ENCODE data around the gene ZXDB.
"Not testable (repeated sequence)": the region's sequence is repeated elsewhere in the genome, so short reads cannot be mapped to it uniquely, and the experiment has no call there.

Gene ZXDB

GRCh38 chrX:57591284-57592159, at the start of gene ZXDB:
Gene ZXDB (plus strand): TSS chrX:57592011. CDS start chrX:57592049, 38 bp downstream.
- in situ Hi-C loops (cut with MboI; ENCODE audit: low pct_unique_long_range_greater_than_20kb, low sequenced_read_pairs): loop anchor here (25.0 kb wide), 2 partner anchors 321 to 479 kb away; partner anchors contain the start of genes SPIN2B and ZXDA

GRCh38 chrX:57565198-57565597, 26.6 kb upstream of the ZXDB start:
- in situ Hi-C loops (cut with MboI; ENCODE audit: low pct_unique_long_range_greater_than_20kb, low sequenced_read_pairs): no loop called here

More at GRCh38 chrX:57591284-57592159, at the start of gene ZXDB:
- DNase-seq: peak; percentile 53

DNA sequence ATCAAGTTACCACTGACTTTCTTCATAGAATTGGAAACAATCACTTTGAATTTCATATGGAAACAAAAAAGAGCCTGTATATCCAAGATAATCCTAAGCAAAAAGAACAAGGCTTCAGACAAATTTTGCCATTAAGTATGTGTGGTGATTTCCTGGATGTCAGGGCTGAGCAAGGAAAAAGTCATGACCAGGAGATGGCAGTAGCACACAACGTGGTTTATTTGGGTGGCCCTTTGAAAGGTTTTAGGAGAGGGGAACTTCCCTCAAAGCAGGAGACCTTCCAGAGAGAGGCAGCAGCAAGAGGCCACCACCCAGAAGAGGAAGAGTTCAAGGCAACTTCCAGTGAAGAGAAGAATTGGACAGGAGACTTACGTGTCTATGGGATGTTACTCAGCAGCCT, 18.1 kb upstream of the ZXDB start:
- DNase-seq: peak; percentile 79
- in situ Hi-C loops (cut with MboI; ENCODE audit: low pct_unique_long_range_greater_than_20kb, low sequenced_read_pairs): no loop called here

More at GRCh38 chrX:57565198-57565597, 26.6 kb upstream of the ZXDB start:
- DNase-seq: no peak

DNA sequence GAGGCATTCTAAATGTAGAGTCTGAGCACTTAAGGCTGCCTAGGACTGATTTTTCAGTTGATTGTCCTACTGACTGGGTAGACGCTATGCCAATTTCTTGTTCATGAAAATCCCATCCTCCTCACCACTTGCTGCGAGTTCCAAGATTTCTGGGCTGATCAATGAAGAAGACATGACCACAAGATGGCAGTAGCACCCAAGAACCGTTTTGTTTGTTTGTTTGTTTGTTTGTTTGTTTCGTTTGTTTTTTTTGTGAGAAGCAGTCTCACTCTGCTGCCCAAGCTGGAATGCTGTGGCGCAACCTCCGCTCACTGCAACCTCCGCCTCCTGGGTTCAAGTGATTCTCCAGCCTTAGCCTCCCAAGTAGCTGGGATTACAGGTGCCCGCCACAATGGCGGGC, 8.9 kb upstream of the ZXDB start:
- in situ Hi-C loops (cut with MboI; ENCODE audit: low pct_unique_long_range_greater_than_20kb, low sequenced_read_pairs): loop anchor here (25.0 kb wide), 2 partner anchors 329 to 471 kb away; partner anchors contain the start of genes SPIN2B and ZXDA
- not testable (repeated sequence) for DNase-seq

- no peak for DNase-seq
- in situ Hi-C loops (cut with MboI; ENCODE audit: low pct_unique_long_range_greater_than_20kb, low sequenced_read_pairs): loop anchor here (25.0 kb wide), 2 partner anchors 329 to 471 kb away; partner anchors contain the start of genes SPIN2B and ZXDA
Observed at GRCh38 chrX:57583477-57583876, 8.3 kb upstream of the ZXDB start.

DNA sequence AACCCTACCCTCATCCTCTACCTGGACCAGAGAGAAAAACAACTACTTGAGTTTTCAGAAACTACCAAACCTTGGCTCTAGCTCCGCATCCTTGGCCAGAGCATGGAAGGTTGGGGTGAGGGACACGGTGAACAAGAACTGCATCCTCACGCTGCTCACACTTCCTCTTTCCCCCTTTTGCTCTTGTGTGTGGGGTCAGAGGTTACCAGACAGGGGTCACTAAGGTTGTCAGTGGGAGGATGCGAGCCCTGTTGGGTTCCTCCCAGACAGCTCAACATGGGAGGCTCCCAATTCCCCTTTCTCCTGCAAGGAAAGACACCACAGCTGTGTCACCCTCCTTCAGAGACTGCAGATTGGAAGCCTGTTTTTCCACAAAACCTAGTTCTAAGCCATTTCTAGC, 5.5 kb upstream of the ZXDB start:
- no peak for DNase-seq
- in situ Hi-C loops (cut with MboI; ENCODE audit: low pct_unique_long_range_greater_than_20kb, low sequenced_read_pairs): loop anchor here (25.0 kb wide), 2 partner anchors 326 to 474 kb away; partner anchors contain the start of genes SPIN2B and ZXDA

GRCh38 chrX:57587062-57587461, 4.7 kb upstream of the ZXDB start:
- no peak for DNase-seq
- in situ Hi-C loops (cut with MboI; ENCODE audit: low pct_unique_long_range_greater_than_20kb, low sequenced_read_pairs): loop anchor here (25.0 kb wide), 2 partner anchors 325 to 475 kb away; partner anchors contain the start of genes SPIN2B and ZXDA

DNA sequence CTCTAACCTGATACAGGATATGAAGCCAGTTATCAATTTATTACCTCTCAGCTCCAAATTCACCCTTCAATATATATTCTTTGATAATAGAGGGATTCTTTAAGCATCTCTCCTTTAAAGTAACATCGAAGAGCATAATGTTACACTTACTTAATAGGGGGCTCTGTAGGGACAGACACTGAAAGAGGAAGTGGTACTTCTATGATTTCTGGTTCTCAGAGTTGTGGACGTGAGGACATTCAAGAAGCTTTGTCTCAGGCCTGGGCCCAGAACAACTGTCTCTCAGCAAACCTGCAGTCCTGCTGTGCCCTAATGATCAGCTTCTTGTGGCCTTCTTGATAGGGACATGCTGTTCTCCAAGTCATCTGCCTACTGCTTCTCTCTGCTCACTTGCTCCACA, 4.2 kb upstream of the ZXDB start:
- in situ Hi-C loops (cut with MboI; ENCODE audit: low pct_unique_long_range_greater_than_20kb, low sequenced_read_pairs): loop anchor here (25.0 kb wide), 2 partner anchors 325 to 475 kb away; partner anchors contain the start of genes SPIN2B and ZXDA
- no peak for DNase-seq

DNA sequence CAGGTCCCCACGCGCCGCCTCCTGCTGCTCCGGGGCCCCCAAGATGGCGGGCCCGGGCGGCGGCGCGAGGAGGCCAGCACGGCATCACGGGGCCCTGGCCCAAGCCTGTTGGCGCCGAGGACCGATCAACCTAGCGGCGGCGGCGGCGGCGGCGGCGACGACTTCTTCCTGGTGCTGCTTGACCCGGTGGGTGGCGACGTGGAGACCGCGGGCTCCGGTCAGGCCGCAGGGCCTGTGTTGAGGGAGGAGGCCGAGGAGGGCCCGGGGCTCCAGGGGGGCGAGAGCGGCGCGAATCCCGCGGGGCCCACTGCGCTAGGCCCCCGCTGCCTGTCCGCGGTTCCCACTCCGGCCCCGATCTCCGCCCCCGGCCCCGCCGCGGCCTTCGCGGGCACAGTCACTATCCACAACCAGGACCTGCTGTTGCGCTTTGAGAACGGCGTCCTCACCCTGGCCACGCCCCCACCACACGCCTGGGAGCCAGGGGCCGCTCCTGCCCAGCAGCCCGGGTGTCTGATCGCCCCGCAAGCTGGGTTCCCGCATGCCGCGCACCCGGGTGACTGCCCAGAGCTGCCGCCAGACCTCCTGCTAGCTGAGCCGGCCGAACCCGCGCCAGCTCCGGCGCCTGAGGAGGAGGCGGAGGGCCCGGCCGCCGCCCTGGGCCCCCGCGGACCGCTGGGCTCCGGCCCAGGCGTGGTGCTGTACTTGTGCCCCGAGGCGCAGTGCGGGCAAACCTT, 516 bp downstream of the ZXDB start:
- peak; percentile 71 for DNase-seq
- in situ Hi-C loops (cut with MboI; ENCODE audit: low pct_unique_long_range_greater_than_20kb, low sequenced_read_pairs): loop anchor here (25.0 kb wide), 2 partner anchors 320 to 480 kb away; partner anchors contain the start of genes SPIN2B and ZXDA

DNA sequence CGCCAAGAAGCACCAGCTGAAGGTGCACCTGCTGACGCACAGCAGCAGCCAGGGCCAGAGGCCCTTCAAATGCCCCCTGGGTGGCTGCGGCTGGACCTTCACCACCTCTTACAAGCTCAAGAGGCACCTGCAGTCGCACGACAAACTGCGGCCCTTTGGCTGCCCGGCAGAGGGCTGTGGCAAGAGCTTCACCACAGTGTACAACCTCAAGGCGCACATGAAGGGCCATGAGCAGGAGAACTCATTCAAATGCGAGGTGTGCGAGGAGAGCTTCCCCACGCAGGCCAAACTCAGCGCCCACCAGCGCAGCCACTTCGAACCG, 1.0 kb downstream of the ZXDB start:
- DNase-seq: peak; percentile 76
- in situ Hi-C loops (cut with MboI; ENCODE audit: low pct_unique_long_range_greater_than_20kb, low sequenced_read_pairs): loop anchor here (25.0 kb wide), 2 partner anchors 319 to 481 kb away; partner anchors contain the start of genes SPIN2B and ZXDA

DNA sequence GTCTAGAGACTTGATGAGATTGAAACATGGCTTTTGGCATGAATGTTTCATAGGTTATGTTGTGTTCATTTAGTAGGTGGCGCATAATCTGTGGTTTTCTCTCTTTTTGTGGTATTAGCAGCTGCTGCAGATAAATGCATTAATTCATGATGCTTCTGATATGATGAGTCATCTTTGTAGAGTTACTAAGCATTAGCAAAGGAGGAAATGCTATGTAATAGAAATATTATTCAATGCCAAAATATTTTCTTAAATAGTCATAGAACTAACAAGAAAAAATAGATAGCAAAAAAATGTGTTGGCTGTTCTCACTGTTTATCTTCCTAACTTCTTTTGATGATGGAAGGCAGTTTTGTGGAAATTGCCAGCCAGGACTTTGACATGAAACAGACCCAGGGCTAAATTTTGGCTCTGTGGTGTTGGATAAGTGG, 3.6 kb downstream of the ZXDB start:
- in situ Hi-C loops (cut with MboI; ENCODE audit: low pct_unique_long_range_greater_than_20kb, low sequenced_read_pairs): loop anchor here (25.0 kb wide), 2 partner anchors 317 to 483 kb away; partner anchors contain the start of genes SPIN2B and ZXDA
- no peak for DNase-seq

DNA sequence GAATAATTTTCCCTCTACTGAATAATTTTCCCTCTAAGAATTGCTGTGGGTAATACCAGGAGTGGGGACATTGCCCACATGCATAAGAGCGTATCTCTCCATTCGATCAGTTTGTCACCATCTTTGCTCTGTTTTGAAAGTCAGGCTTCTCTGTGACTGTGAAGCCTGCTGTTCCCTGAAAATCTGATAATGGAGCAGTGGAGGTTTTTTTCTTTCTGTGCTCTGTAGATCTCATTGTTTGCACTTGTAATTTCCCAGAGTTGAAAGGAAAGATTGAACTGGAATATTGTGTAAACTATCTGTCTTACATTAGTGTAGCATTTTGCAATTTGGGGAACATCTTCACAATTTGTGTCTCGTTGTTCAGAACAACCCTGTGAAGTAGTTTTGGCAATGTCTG, 4.3 kb downstream of the ZXDB start:
- in situ Hi-C loops (cut with MboI; ENCODE audit: low pct_unique_long_range_greater_than_20kb, low sequenced_read_pairs): loop anchor here (25.0 kb wide), 2 partner anchors 316 to 484 kb away; partner anchors contain the start of genes SPIN2B and ZXDA
- no peak for DNase-seq

GRCh38 chrX:57596516-57596915, 4.7 kb downstream of the ZXDB start:
- DNase-seq: no peak
- in situ Hi-C loops (cut with MboI; ENCODE audit: low pct_unique_long_range_greater_than_20kb, low sequenced_read_pairs): loop anchor here (25.0 kb wide), 2 partner anchors 316 to 484 kb away; partner anchors contain the start of genes SPIN2B and ZXDA

- in situ Hi-C loops (cut with MboI; ENCODE audit: low pct_unique_long_range_greater_than_20kb, low sequenced_read_pairs): no loop called here
- DNase-seq: no peak
Observed at GRCh38 chrX:57607295-57608187, 15.7 kb downstream of the ZXDB start.

- in situ Hi-C loops (cut with MboI; ENCODE audit: low pct_unique_long_range_greater_than_20kb, low sequenced_read_pairs); DNase-seq: not testable (repeated sequence)
Observed at GRCh38 chrX:57613351-57613750, 21.5 kb downstream of the ZXDB start.

GRCh38 chrX:57629438-57629837, 37.6 kb downstream of the ZXDB start:
- DNase-seq; in situ Hi-C loops (cut with MboI; ENCODE audit: low pct_unique_long_range_greater_than_20kb, low sequenced_read_pairs): not testable (repeated sequence)

DNA sequence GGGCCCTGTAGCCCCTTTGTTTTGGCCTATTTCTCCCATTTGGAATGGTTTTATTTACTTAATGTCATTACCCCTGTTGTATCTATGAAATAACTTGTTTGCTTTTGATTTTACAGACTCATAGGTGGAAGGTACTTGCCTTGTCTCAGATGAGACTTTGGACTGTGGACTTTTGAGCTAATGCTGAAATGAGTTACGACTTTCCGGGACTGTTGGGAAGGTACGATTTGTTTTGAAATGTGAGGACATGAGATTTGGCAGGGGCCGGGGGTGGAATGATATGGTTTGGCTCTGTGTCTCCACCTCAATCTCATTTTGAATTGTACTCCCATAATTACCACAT, 48.8 kb downstream of the ZXDB start:
- in situ Hi-C loops (cut with MboI; ENCODE audit: low pct_unique_long_range_greater_than_20kb, low sequenced_read_pairs): no loop called here
- DNase-seq: no peak

DNA sequence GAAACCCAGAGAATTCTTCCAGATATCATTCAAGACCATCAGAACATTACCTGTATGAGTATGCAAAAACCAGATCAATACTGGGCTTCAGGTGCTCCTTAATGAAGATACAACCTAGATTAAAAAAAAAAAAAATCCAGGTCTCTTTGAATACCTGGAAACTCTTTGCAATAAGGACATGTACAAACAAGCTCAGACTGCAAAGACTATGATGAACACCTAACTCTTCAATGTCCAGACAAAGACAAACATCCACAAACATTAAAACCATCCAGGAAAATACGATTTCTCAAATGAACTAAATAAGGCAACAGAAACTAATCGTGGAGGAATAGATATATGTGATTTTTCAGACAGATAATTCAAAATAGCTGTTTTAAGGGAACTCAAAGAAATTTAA, 49.5 kb downstream of the ZXDB start:
- no peak for DNase-seq
- in situ Hi-C loops (cut with MboI; ENCODE audit: low pct_unique_long_range_greater_than_20kb, low sequenced_read_pairs): no loop called here

Measured in KBM-7 (cell line).